CD4-positive, alpha-beta T cell (primary cell): ENCODE data around the gene RBMS2. TPM values are rescaled to one million over a fixed set of nuclear protein-coding genes. Genes with fewer than 3 reads are reported as not detected.

Experiments
- ATAC-seq: fragments of 200-7000 bp; cut with Tn5 transposase; one replicate; pipeline ENCODE4 v1.10.0; 2022; ENCODE audit warnings: mild to moderate bottlenecking; ENCODE audit not compliant: poor library complexity
- CTCF ChIA-PET: fragments of 350-600 bp; sonication (Branson Sonifier 250); formaldehyde crosslinking; loops from one replicate; lab custom pipeline; 2021; ENCODE audit warnings: antibody characterized with exemption, inconsistent platforms; lab: Charles Lee
- POLR2A ChIA-PET: fragments of 350-600 bp; sonication (Branson Sonifier 250); formaldehyde crosslinking; loops from one replicate; lab custom pipeline; 2021; ENCODE audit warnings: antibody characterized with exemption, inconsistent platforms; lab: Charles Lee
- DNase-seq, 14 experiments: peaks; one replicate each; pipeline ENCODE4 v3.0.0-alpha.2; 2013 to 2020; ENCODE audit warnings: mixed read lengths in 2 of 14
- H3K27ac ChIP-seq, 2 donors: one replicate each; pipeline versions ENCODE4 v1.5.1 to v1.7.0; 2013; ENCODE audit warnings: low read length in 2 of 2, low read depth in 1 of 2, mild to moderate bottlenecking in 1 of 2
- H3K27me3 ChIP-seq, 2 experiments: 1 replicate in 1 of 2; 2 replicates in 1 of 2; pipeline versions ENCODE4 v1.6.1 to v1.7.0; 2013; ENCODE audit warnings: low read length in 2 of 2, control low read depth in 1 of 2, mild to moderate bottlenecking in 1 of 2, moderate library complexity in 1 of 2; ENCODE audit not compliant: insufficient read depth in 2 of 2, control insufficient read depth in 1 of 2
- H3K36me3 ChIP-seq: one replicate; pipeline ENCODE4 v1.6.1; 2013; ENCODE audit warnings: low read length, control low read depth; ENCODE audit not compliant: insufficient read depth
- H3K4me1 ChIP-seq: one replicate; pipeline ENCODE4 v1.6.1; 2013; ENCODE audit warnings: low read length, control low read depth; ENCODE audit not compliant: insufficient read depth
- H3K4me3 ChIP-seq: one replicate; pipeline ENCODE4 v1.5.1; 2013; ENCODE audit warnings: mild to moderate bottlenecking, low read length, moderate library complexity
- H3K9me3 ChIP-seq, 2 experiments: 1 replicate in 1 of 2; 2 replicates in 1 of 2; pipeline versions ENCODE4 v1.6.1 to v1.7.0; 2013; ENCODE audit warnings: low read length in 2 of 2, mild to moderate bottlenecking in 2 of 2, control low read depth in 1 of 2, moderate library complexity in 1 of 2; ENCODE audit not compliant: control insufficient read depth in 1 of 2, insufficient read depth in 1 of 2
- H3K27ac Mint-ChIP-seq: one replicate; pipeline ENCODE4 v1.8.0; 2020; ENCODE audit warnings: mixed read lengths
- H3K27me3 Mint-ChIP-seq: one replicate; pipeline ENCODE4 v1.8.0; 2021; ENCODE audit warnings: mixed read lengths
- H3K36me3 Mint-ChIP-seq: one replicate; pipeline ENCODE4 v1.8.0; 2021; ENCODE audit warnings: low read depth, mixed read lengths
- H3K4me1 Mint-ChIP-seq: one replicate; pipeline ENCODE4 v1.8.0; 2021; ENCODE audit warnings: low read depth, mixed read lengths
- H3K4me3 Mint-ChIP-seq: one replicate; pipeline ENCODE4 v1.8.0; 2020; ENCODE audit warnings: mild to moderate bottlenecking, mixed read lengths
- H3K9me3 Mint-ChIP-seq: one replicate; pipeline ENCODE4 v1.8.0; 2020; ENCODE audit warnings: mixed read lengths
- intact Hi-C, 2 experiments: fragments of 100-400 bp; cut with DNase I in 1 of 2; cut with micrococcal nuclease in 1 of 2; formaldehyde crosslinking; loops; one replicate each; pipeline versions ENCODE4 v1.15.1 to v1.9.0; 2023 to 2025; cut with DNase I, micrococcal nuclease
- total RNA-seq, 174 experiments: library from RNA in 2 of 174; stranded (reverse) in 2 of 174; gene quantifications; one replicate each; pipeline ENCODE4 v1.2.3 and lab custom pipeline; 2021 to 2026
- TF ChIP-seq, protein P1 (sequence below): fragments of 200-600 bp; IDR thresholded peaks from one replicate; pipeline ENCODE4 v1.8.0; 2022; ENCODE audit warnings: antibody characterized with exemption, mild to moderate bottlenecking

Gene RBMS2
- total RNA-seq, 2 experiments from 2014 or later = 5.1 to 10.8 TPM

- ChIA-PET POLR2A (interaction anchor here (1.8 kb wide), 1 partner anchor 8 kb away, joined by 5 read pairs; the partner anchor contains the start of gene RBMS2), CTCF (interaction anchor here (1.1 kb wide), 1 partner anchor 94 kb away, joined by 3 read pairs; no protein-coding TSS in a partner anchor)
- Mint-ChIP-seq H3K4me3 (no peak overlapping the region), H3K27me3 (no peaks in the 10 kb centered on the region), H3K36me3 (no peaks in the 10 kb centered on the region), H3K4me1 (no peaks in the 10 kb centered on the region), H3K27ac (no peak overlapping the region), H3K9me3 (no peaks in the 10 kb centered on the region)
- Histone ChIP-seq H3K4me1 (no peaks in the 10 kb centered on the region), H3K27me3 (no peaks in the 10 kb centered on the region), H3K9me3 (no peaks in the 10 kb centered on the region), H3K4me3 (no peak overlapping the region), H3K36me3 (no peaks in the 10 kb centered on the region), H3K27ac (no peak overlapping the region)
- intact Hi-C loops = no loop called here
- TF ChIP-seq, protein P1, sequence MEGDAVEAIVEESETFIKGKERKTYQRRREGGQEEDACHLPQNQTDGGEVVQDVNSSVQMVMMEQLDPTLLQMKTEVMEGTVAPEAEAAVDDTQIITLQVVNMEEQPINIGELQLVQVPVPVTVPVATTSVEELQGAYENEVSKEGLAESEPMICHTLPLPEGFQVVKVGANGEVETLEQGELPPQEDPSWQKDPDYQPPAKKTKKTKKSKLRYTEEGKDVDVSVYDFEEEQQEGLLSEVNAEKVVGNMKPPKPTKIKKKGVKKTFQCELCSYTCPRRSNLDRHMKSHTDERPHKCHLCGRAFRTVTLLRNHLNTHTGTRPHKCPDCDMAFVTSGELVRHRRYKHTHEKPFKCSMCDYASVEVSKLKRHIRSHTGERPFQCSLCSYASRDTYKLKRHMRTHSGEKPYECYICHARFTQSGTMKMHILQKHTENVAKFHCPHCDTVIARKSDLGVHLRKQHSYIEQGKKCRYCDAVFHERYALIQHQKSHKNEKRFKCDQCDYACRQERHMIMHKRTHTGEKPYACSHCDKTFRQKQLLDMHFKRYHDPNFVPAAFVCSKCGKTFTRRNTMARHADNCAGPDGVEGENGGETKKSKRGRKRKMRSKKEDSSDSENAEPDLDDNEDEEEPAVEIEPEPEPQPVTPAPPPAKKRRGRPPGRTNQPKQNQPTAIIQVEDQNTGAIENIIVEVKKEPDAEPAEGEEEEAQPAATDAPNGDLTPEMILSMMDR = no peak
- DNase-seq = no peak
- ATAC-seq = no peak
Observed at GRCh38 chr12:56529656-56530055, 8.0 kb downstream of the RBMS2 start.

GRCh38 chr12:56530390-56531055, 8.9 kb downstream of the RBMS2 start:
- H3K4me3 ChIP-seq = no peak overlapping the region
- no peak overlapping the region for H3K27ac ChIP-seq
- no peaks in the 10 kb centered on the region for H3K36me3 ChIP-seq
- no peaks in the 10 kb centered on the region for H3K4me1 ChIP-seq
- intact Hi-C loops = no loop called here
- CTCF ChIA-PET = interaction anchor here (1.1 kb wide), 1 partner anchor 93 kb away, joined by 3 read pairs; no protein-coding TSS in a partner anchor
- Mint-ChIP-seq H3K27me3 (no peaks in the 10 kb centered on the region), H3K9me3 (no peaks in the 10 kb centered on the region), H3K27ac (no peak overlapping the region), H3K36me3 (no peaks in the 10 kb centered on the region), H3K4me1 (no peaks in the 10 kb centered on the region), H3K4me3 (no peak overlapping the region)
- POLR2A ChIA-PET = interaction anchor here (1.8 kb wide), 1 partner anchor 8 kb away, joined by 5 read pairs; the partner anchor contains the start of gene RBMS2
- H3K9me3 ChIP-seq = no peaks in the 10 kb centered on the region
- DNase-seq = no peak
- TF ChIP-seq, protein P1 = no peak
- no peaks in the 10 kb centered on the region for H3K27me3 ChIP-seq
- ATAC-seq = no peak

GRCh38 chr12:56537546-56537945, 15.9 kb downstream of the RBMS2 start:
- Histone ChIP-seq H3K27me3 (no peaks in the 10 kb centered on the region), H3K4me3 (no peak overlapping the region), H3K27ac (no peak overlapping the region), H3K9me3 (no peaks in the 10 kb centered on the region), H3K36me3 (no peaks in the 10 kb centered on the region), H3K4me1 (no peaks in the 10 kb centered on the region)
- no peak overlapping the region for H3K27ac Mint-ChIP-seq
- H3K4me3 Mint-ChIP-seq = no peak overlapping the region
- CTCF ChIA-PET = no interaction called here
- TF ChIP-seq, protein P1 = no peak
- no peaks in the 10 kb centered on the region for H3K4me1 Mint-ChIP-seq
- H3K36me3 Mint-ChIP-seq = no peaks in the 10 kb centered on the region
- no peaks in the 10 kb centered on the region for H3K9me3 Mint-ChIP-seq
- no peak for DNase-seq
- H3K27me3 Mint-ChIP-seq = no peaks in the 10 kb centered on the region
- POLR2A ChIA-PET = no interaction called here
- no peak for ATAC-seq
- intact Hi-C loops = no loop called here
